Testis (tissue), 2 donors: ENCODE measurements around the gene SPECC1L.
"Not testable (repeated sequence)": the region's sequence is repeated elsewhere in the genome, so short reads cannot be mapped to it uniquely, and the experiment has no call there.

Source experiments
- CTCF ChIP-seq, 3 experiments: fragments of 450-650 bp in 2 of 3; fragments of 200-600 bp in 1 of 3; sonication (generic) in 1 of 3; IDR thresholded peaks; one replicate each; pipeline ENCODE4 v1.5.1; 2016 to 2019; ENCODE audit warnings: antibody characterized with exemption in 3 of 3, mild to moderate bottlenecking in 2 of 3, moderate library complexity in 1 of 3
- POLR2A ChIP-seq: fragments of 450-650 bp; IDR thresholded peaks from one replicate; pipeline ENCODE4 v1.6.1; 2017; ENCODE audit warnings: antibody characterized with exemption, mild to moderate bottlenecking, moderate library complexity

- not testable (repeated sequence) for TF ChIP-seq CTCF (IDR thresholded peaks at IDR 0.05); POLR2A
Observed at GRCh38 chr22:24256136-24256535, 14.5 kb upstream of the SPECC1L start.
